Heart left ventricle (tissue), 16 donors: ENCODE data around the gene PISD. TPM values are rescaled to one million over a fixed set of nuclear protein-coding genes. Genes with fewer than 3 reads are reported as not detected.

Experiments
- ATAC-seq, 4 donors: fragments of 200-7000 bp; cut with Tn5 transposase; one replicate each; pipeline ENCODE4 v1.9.1; 2020 to 2022; ENCODE audit warnings: moderate library complexity in 4 of 4, mild to moderate bottlenecking in 3 of 4, moderate number of reproducible peaks in 1 of 4
- DNase-seq, 5 donors: peaks; one replicate each; pipeline ENCODE4 v3.0.0-alpha.2; 2020
- H3K27ac ChIP-seq, 12 donors: fragments of 200-600 bp; sonication (generic) in 4 of 12; one replicate each; pipeline versions ENCODE4 v1.5.0 to v1.8.0; 2016 to 2022; ENCODE audit warnings: mild to moderate bottlenecking in 2 of 12
- H3K27me3 ChIP-seq, 9 donors: fragments of 200-600 bp; sonication (generic) in 2 of 9; one replicate each; pipeline versions ENCODE4 v1.5.1 to v1.8.0; 2016 to 2022; ENCODE audit warnings: mild to moderate bottlenecking in 3 of 9
- H3K36me3 ChIP-seq, 9 donors: fragments of 200-600 bp; sonication (generic) in 2 of 9; one replicate each; pipeline versions ENCODE4 v1.5.0 to v1.8.0; 2018 to 2022; ENCODE audit warnings: mild to moderate bottlenecking in 2 of 9
- H3K4me1 ChIP-seq, 12 donors: fragments of 200-600 bp; sonication (generic) in 4 of 12; one replicate each; pipeline versions ENCODE4 v1.5.0 to v1.8.0; 2016 to 2022; ENCODE audit warnings: mild to moderate bottlenecking in 3 of 12
- H3K4me3 ChIP-seq, 12 donors: fragments of 200-600 bp; sonication (generic) in 4 of 12; one replicate each; pipeline versions ENCODE4 v1.5.0 to v1.8.0; 2017 to 2022; ENCODE audit warnings: mild to moderate bottlenecking in 9 of 12, moderate library complexity in 4 of 12
- H3K9me3 ChIP-seq, 12 donors: fragments of 200-600 bp; sonication (generic) in 4 of 12; one replicate each; pipeline versions ENCODE4 v1.5.0 to v1.8.0; 2016 to 2022; ENCODE audit warnings: mild to moderate bottlenecking in 1 of 12
- POLR2A ChIP-seq, 2 donors: fragments of 450-650 bp; IDR thresholded peaks; one replicate each; pipeline ENCODE4 v1.6.1; 2017; ENCODE audit warnings: antibody characterized with exemption in 2 of 2, mild to moderate bottlenecking in 2 of 2, moderate library complexity in 2 of 2
- WGBS, 4 donors: extraction: QIAGEN DNeasy Blood & Tissue Kit in 2 of 4; methylation state at CpG; one replicate each; pipeline versions ENCODE4 v1.1.5 to v1.1.7; 2013 to 2018; 5-methylcytosine and 5-hydroxymethylcytosine counted together
- intact Hi-C, 10 donors: fragments of 100-400 bp; cut with DNase I; formaldehyde crosslinking; loops; one replicate each; pipeline versions ENCODE4 v1.11.1 to v1.14.2; 2022
- polyA plus RNA-seq, 2 donors: library from polyadenylated mRNA; stranded (reverse); fragments of 200-250 nt; gene quantifications; one replicate each; pipeline ENCODE4 v1.2.3, GENCODE V29; 2013
- total RNA-seq, 9 donors: library from RNA; depleted of rRNA in 2 of 9; stranded (reverse); fragments of >200 nt in 2 of 9; fragmentation: NEBNext Ultra II Directional in 3 of 9; extraction: Animal tissue kit (Norgen Biotek cat#: 25700) in 3 of 9; gene quantifications; one replicate each; pipeline versions ENCODE4 v1.1.0 to v1.2.4, GENCODE V29; 2016 to 2023
- TF ChIP-seq, protein P1 (sequence below), 12 donors: fragments of 200-600 bp; sonication (generic) in 4 of 12; IDR thresholded peaks; one replicate each; pipeline versions ENCODE4 v1.5.0 to v1.8.0; 2018 to 2022; ENCODE audit warnings: antibody characterized with exemption in 12 of 12, mild to moderate bottlenecking in 5 of 12
- donor health status: ischemic (EF 13 %, LVEDD 7.1; RV severe dilation, severe dysfunction).
- donor health status: healthy with polysubstance abuse.
- donor health status: DM: no; HTN: yes; CAD: no.
- donor health status: DM: no; HTN: no; CAD: no.
- donor health status: ischemic (EF 25% LVEDD 6.9; RV normal size, moderate dysfunction).
- donor health status: ischemic (EF 25% LVEDD 5.7; RV mildly dilated, moderate dysfunction).
- donor health status: healthy.
- donor health status: DM: yes; HTN: yes; CAD: no.
- donor health status: ischemic (EF 35%, LVEDD 5.7; RV mildly dilated, moderate dysfunction).
- donor health status: nonischemic (EF 11% LVEDD 7.7; RV severe dilation, severe dysfunction).
- donor health status: DM: yes; HTN: yes; CAD: no.
- donor health status: PGD.
- donor health status: ischemic (EF 29% LVEDD 5.4; RV normal size, mild dysfunction).
- donor health status: nonischemic (EF 23%, LVEDD 6.1; RV moderate dilation, normal function).

PISD gene
- total and polyA plus RNA-seq, 11 donors, result 12.3 to 38.1 (median 17.0) TPM

DNA sequence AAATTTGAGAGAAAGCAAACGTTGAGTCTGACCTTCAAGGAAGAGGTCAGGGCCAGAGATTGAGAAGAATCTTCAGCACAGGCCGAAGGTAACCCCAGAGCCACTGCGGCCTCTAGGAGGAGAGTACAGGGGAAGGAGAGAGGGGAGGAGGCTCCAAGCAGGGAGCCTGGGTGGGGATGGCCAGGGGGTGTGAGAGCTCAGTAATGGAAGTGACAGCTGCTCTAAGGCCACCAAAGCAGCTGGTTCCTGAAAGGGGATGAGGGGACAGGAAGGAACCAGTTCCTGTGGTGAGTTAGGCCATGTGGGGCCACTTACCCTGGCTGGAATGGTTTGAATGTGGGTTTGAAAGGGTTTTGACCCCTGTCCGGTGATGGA is 46.1 kb downstream of the PISD start:
- WGBS, 4 donors, result 47 to 76% (median 58%) methylated on average over 4 of the region's 4 CpGs
- peaks cover 0 to 53% (median 33%) of the 10 kb centered on the region in 9 donors for H3K36me3 ChIP-seq
- no peaks in the 10 kb centered on the region for H3K9me3 ChIP-seq
- ATAC-seq (peak in 1 of 4 donors; percentile 44), DNase-seq (peak in 2 of 5 donors; percentile 18 to 32)
- peaks cover 3 to 32% (median 18%) of the 10 kb centered on the region in 12 donors for H3K4me1 ChIP-seq
- H3K27ac ChIP-seq, result peak overlapping the region in 1 of 12 donors; percentile 49
- H3K27me3 ChIP-seq, result no peaks in the 10 kb centered on the region
- H3K4me3 ChIP-seq, result no peak overlapping the region
- intact Hi-C loops, result no loop called here
- TF ChIP-seq POLR2A (IDR thresholded peaks at IDR 0.05), result no peak
- TF ChIP-seq, protein P1, sequence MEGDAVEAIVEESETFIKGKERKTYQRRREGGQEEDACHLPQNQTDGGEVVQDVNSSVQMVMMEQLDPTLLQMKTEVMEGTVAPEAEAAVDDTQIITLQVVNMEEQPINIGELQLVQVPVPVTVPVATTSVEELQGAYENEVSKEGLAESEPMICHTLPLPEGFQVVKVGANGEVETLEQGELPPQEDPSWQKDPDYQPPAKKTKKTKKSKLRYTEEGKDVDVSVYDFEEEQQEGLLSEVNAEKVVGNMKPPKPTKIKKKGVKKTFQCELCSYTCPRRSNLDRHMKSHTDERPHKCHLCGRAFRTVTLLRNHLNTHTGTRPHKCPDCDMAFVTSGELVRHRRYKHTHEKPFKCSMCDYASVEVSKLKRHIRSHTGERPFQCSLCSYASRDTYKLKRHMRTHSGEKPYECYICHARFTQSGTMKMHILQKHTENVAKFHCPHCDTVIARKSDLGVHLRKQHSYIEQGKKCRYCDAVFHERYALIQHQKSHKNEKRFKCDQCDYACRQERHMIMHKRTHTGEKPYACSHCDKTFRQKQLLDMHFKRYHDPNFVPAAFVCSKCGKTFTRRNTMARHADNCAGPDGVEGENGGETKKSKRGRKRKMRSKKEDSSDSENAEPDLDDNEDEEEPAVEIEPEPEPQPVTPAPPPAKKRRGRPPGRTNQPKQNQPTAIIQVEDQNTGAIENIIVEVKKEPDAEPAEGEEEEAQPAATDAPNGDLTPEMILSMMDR (IDR thresholded peaks at IDR 0.05), result no peak

DNA sequence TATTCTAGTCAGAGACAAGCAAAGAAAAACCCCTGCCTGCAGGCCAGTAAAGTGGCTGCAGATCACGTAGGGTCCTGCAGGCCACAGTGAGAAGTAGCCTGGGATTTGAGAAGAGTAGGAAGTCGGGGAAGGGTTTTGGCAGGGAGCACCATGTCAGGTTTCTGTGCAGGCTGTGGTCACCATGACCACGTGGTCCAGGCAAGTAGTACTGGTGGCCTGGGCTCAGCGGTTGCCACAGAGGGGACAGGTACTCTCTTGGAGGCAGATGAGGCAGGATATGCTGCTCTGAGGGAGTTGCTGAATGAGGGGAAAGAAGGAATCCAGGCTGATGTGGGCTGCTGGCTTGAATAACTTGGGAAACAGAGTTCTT is 46.5 kb downstream of the PISD start:
- H3K9me3 ChIP-seq, result no peaks in the 10 kb centered on the region
- no peak overlapping the region for H3K4me3 ChIP-seq
- TF ChIP-seq, protein P1 (IDR thresholded peaks at IDR 0.05), result no peak
- TF ChIP-seq POLR2A (IDR thresholded peaks at IDR 0.05), result no peak
- peaks cover 0 to 48% (median 29%) of the 10 kb centered on the region in 9 donors for H3K36me3 ChIP-seq
- H3K27ac ChIP-seq, result peak overlapping the region in 2 of 12 donors; percentile 42 to 49
- intact Hi-C loops, result no loop called here
- WGBS, 4 donors, result 59 to 68% (median 61%) methylated on average over 4 of the region's 4 CpGs
- DNase-seq (peak in 2 of 5 donors; percentile 24 to 58), ATAC-seq (no peak)
- peaks cover 3 to 34% (median 22%) of the 10 kb centered on the region in 12 donors for H3K4me1 ChIP-seq
- no peaks in the 10 kb centered on the region for H3K27me3 ChIP-seq

DNA sequence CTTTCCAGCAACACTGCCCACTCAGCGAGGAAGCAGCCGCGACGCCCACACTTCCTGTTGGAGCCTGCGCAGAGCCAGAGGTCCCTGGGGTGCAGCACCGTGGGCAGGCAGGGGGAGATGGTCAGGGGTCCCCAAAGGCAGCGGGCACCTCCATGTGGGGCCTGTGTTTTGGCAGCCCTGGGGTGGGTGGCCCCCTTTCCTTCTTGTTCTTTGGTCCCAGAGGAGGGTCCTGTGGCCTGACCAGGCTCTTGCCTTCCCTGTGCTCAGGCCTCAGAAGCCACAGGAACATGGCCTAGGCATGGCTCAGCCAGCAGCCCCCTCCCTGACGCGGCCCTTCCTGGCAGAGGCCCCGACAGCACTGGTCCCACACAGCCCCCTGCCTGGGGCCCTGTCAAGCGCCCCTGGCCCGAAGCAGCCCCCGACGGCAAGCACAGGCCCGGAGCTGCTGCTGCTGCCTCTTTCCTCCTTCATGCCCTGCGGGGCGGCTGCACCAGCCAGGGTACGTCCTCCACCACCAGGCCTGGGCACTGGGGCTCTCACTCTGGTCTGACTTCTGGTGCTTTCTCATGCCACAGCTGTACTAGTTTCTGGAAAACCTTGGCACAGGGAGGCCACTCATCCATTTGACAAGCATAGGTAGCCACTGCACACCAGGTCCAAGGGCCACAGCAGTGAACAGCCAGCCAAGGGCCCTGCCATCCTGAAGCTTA is 47.1 kb downstream of the PISD start:
- ATAC-seq (peak in 1 of 4 donors; percentile 3), DNase-seq (peak in 2 of 5 donors; percentile 17 to 63)
- 62 to 80% (median 68%) methylated on average over 12 to 18 of the region's 18 CpGs for WGBS, 4 donors
- TF ChIP-seq POLR2A (IDR thresholded peaks at IDR 0.05), result no peak
- TF ChIP-seq, protein P1 (IDR thresholded peaks at IDR 0.05), result no peak
- Histone ChIP-seq H3K4me3 (no peak overlapping the region), H3K4me1 (peaks cover 3 to 35% (median 22%) of the 10 kb centered on the region in 12 donors), H3K27ac (peak overlapping the region in 4 of 12 donors; percentile 1 to 49 (median 30)), H3K9me3 (no peaks in the 10 kb centered on the region), H3K36me3 (peaks cover 0 to 44% (median 23%) of the 10 kb centered on the region in 9 donors), H3K27me3 (no peaks in the 10 kb centered on the region)
- intact Hi-C loops, result no loop called here

DNA sequence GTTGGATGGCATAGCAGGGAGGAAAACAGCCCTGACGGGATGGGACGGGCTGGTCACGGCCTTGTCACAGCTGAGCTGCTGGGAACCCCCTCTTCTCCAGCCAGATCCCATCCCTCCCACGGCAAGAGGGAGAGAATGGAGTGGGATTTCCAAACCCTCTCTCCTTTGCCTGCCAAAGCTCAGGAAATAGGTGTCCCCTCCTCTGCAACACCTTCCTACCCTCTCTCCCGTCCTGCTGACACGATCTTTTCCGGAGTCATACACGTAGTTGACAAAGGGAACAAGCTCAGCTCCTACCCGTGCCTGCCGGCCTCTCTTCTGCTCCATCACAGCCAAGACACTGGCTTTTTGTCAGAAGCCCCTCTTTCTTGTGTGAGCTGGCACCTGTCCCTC is 48.1 kb downstream of the PISD start:
- H3K36me3 ChIP-seq, result peaks cover 0 to 39% (median 14%) of the 10 kb centered on the region in 9 donors
- WGBS, 4 donors, result 70 to 83% (median 78%) methylated on average over 10 of the region's 10 CpGs
- peak in 1 of 5 donors; percentile 42 for DNase-seq
- intact Hi-C loops, result no loop called here
- no peak overlapping the region for H3K27ac ChIP-seq
- no peaks in the 10 kb centered on the region for H3K9me3 ChIP-seq
- no peak for TF ChIP-seq POLR2A (IDR thresholded peaks at IDR 0.05)
- TF ChIP-seq, protein P1 (IDR thresholded peaks at IDR 0.05), result no peak
- no peaks in the 10 kb centered on the region for H3K27me3 ChIP-seq
- no peak overlapping the region for H3K4me3 ChIP-seq
- no peak for ATAC-seq
- peaks cover 3 to 35% (median 22%) of the 10 kb centered on the region in 12 donors for H3K4me1 ChIP-seq
